ENCODE data around the gene CELSR2. TPM values are rescaled to one million over a fixed set of nuclear protein-coding genes. Genes with fewer than 3 reads are reported as not detected.

CELSR2 gene
- total RNA-seq, 1 donor from 2014 or later: 3.9 TPM

GRCh38 chr1:109261578-109261977 is 12.2 kb downstream of the CELSR2 start:
- no peak for DNase-seq (ENCODE audit: low spot score)
- no peak for ATAC-seq

DNA sequence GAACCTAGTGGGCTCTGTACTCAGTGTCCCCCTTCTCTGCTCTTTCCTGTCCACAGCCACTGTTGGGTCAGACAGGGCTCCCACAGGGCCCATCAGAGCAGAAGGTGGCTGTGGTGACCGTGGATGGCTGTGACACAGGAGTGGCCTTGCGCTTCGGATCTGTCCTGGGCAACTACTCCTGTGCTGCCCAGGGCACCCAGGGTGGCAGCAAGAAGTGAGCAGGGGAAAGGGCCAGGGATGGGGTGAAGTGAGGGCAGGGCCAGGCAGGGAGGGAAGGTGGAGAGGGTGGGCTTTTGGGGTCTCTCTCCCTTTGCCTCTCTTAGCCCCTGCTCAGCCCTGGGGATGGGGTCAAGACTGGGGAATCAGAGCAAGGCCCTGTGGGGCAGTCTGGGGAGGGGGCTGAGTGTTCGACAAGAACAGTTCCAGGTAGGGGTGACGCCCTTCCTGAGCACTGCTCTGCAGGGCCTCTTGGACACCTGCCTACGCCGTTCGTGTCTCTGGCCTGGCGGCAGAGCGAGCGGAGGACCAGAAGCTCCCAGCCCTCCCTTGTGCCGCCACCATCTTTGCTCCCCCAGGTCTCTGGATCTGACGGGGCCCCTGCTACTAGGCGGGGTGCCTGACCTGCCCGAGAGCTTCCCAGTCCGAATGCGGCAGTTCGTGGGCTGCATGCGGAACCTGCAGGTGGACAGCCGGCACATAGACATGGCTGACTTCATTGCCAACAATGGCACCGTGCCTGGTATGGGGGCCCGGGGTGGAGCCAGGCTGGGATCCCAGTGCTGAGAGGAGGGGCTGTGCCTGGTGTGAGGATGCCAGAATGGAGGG is 13.1 kb downstream of the CELSR2 start:
- DNase-seq (ENCODE audit: low spot score): no peak
- no peak for ATAC-seq

DNA sequence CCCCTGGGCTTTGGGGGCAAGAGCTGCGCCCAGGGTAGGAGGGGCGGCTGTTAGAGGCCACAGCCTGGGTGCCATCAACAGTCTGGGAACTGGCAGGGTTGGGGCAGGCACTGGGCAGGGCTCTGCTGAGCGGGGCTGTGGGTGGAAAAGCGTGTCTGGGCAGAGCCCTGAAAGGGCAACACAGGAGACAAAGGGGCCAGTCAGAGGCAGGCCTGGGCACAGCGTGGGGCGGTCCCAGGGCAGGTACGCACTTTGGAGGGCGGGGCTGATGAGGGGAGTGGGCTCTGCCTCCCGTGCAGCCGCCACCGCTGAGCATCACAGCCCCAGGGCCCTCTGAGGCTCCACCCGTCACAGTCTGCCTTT is 13.9 kb downstream of the CELSR2 start:
- ATAC-seq (no peak), DNase-seq (ENCODE audit: low spot score) (no peak)

DNA sequence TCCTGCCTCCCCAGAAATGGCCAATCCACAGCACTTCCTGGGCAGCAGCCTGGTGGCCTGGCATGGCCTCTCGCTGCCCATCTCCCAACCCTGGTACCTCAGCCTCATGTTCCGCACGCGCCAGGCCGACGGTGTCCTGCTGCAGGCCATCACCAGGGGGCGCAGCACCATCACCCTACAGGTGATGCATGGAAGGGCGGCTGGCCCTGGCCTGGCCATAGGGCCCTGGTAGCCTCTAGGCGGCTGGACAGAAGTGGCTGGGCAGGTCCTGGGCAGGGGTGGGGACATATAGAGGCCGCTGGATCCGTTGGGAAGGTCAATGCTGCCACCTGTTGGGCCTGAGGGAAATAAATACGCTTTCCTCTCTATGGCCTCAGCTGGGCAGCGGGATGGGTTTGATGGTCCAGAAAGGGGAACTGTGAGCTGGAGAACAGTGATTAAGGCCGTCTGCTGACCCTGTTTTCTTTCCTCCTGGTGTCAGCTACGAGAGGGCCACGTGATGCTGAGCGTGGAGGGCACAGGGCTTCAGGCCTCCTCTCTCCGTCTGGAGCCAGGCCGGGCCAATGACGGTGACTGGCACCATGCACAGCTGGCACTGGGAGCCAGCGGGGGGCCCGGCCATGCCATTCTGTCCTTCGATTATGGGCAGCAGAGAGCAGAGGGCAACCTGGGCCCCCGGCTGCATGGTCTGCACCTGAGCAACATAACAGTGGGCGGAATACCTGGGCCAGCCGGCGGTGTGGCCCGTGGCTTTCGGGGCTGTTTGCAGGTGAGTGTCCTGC is 14.4 kb downstream of the CELSR2 start:
- DNase-seq (ENCODE audit: low spot score) (peak; percentile 93), ATAC-seq (peak; percentile 99)

DNA sequence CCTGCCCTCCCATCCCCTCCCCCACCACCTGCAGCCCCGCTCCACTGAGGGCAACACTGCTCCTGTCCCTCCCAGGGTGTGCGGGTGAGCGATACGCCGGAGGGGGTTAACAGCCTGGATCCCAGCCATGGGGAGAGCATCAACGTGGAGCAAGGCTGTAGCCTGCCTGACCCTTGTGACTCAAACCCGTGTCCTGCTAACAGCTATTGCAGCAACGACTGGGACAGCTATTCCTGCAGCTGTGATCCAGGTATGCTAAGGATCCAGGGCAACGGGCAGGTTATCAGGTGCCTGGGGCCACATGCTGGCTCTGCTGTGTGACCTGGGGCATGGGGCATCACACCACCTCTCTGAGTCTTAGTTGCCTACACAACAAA is 15.0 kb downstream of the CELSR2 start:
- DNase-seq (ENCODE audit: low spot score) (no peak), ATAC-seq (no peak)

GRCh38 chr1:109265016-109265415 is 15.7 kb downstream of the CELSR2 start:
- ATAC-seq (no peak), DNase-seq (ENCODE audit: low spot score) (no peak)

GRCh38 chr1:109265741-109266330 is 16.5 kb downstream of the CELSR2 start:
- ATAC-seq (no peak), DNase-seq (ENCODE audit: low spot score) (no peak)

DNA sequence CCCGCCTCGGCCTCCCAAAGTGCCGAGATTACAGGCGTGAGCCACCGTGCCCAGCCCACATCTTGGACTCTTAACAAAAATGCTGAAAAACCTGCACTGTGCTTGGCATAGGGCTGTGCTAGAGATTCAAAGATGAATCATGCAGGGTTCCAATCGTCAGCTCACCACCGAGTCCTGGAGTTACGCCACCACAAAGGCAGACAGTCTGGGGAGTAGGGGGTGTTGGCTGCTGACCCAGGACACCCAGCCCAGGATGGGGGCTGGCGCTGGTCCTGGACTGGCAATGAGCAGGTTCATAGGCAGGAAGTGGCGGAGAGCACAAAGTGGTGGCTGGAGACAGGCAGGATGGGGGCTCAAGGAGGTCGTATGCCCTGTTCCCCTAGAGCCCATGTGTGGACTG is 17.6 kb downstream of the CELSR2 start:
- ATAC-seq (no peak), DNase-seq (ENCODE audit: low spot score) (no peak)

- no peak for ATAC-seq
- no peak for DNase-seq (ENCODE audit: low spot score)
Observed at GRCh38 chr1:109267743-109268300, 18.5 kb downstream of the CELSR2 start.

DNA sequence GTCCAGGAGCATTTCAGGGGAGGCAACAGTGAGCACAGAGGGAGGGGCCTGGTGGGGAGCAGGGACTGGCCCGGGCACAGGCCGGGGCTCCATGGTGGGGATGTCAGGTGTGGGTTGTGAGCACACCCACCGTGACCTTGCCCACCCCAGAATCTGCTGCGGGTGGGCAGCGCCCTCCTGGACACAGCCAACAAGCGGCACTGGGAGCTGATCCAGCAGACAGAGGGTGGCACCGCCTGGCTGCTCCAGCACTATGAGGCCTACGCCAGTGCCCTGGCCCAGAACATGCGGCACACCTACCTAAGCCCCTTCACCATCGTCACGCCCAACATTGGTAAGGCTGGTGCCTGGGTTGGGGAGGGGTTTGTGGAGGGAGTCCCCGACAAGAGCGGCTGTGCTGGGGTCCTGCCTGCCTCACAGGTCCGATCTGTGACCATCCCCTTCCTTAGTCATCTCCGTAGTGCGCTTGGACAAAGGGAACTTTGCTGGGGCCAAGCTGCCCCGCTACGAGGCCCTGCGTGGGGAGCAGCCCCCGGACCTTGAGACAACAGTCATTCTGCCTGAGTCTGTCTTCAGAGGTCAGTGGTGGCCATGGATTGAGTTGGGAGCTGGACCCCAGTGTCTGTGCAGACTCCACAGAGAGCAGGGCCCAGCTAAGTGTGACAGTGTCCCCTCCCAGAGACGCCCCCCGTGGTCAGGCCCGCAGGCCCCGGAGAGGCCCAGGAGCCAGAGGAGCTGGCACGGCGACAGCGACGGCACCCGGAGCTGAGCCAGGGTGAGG is 19.3 kb downstream of the CELSR2 start:
- no peak for ATAC-seq
- no peak for DNase-seq (ENCODE audit: low spot score)

DNA sequence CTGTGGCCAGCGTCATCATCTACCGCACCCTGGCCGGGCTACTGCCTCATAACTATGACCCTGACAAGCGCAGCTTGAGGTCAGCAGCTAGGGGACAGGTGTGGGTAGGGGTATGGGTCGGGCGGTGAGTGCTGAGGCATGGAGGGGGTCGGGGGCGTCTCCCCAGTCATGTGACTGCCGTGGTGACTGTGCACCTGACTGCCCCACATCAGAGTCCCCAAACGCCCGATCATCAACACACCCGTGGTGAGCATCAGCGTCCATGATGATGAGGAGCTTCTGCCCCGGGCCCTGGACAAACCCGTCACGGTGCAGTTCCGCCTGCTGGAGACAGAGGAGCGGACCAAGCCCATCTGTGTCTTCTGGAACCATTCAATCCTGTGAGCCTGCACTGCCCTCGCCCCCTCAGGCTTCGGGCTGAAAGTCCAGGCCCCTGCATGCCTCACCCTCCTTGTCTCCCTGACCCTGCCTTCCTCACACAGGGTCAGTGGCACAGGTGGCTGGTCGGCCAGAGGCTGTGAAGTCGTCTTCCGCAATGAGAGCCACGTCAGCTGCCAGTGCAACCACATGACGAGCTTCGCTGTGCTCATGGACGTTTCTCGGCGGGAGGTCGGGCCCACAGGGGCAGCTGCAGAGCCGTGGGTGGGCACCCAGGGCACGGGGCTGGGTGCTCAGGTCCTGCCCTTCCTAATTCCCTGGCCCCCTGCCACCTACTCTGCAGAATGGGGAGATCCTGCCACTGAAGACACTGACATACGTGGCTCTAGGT is 20.1 kb downstream of the CELSR2 start:
- ATAC-seq: no peak
- no peak for DNase-seq (ENCODE audit: low spot score)

DNA sequence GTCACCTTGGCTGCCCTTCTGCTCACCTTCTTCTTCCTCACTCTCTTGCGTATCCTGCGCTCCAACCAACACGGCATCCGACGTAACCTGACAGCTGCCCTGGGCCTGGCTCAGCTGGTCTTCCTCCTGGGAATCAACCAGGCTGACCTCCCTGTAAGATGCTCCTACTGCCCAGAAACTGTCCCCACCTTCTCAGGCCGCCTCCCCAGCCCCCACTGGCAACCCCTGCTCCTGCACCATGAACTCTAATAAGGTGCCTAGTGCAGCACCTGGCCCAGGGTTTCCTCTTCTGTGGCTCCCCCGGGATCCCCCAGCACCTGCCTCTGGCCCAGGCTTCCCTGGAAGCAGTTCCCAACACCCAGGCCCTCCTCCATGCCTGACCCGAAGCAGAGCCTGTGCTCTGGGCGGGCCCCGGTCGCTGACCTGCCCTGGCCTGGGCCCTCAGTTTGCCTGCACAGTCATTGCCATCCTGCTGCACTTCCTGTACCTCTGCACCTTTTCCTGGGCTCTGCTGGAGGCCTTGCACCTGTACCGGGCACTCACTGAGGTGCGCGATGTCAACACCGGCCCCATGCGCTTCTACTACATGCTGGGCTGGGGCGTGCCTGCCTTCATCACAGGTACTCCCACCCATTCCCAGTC is 20.8 kb downstream of the CELSR2 start:
- ATAC-seq (peak; percentile 43), DNase-seq (ENCODE audit: low spot score) (no peak)

GRCh38 chr1:109270623-109271317 is 21.4 kb downstream of the CELSR2 start:
- no peak for DNase-seq (ENCODE audit: low spot score)
- ATAC-seq: no peak

- no peak for ATAC-seq
- DNase-seq (ENCODE audit: low spot score): no peak
Observed at GRCh38 chr1:109271458-109271857, 22.1 kb downstream of the CELSR2 start.

DNA sequence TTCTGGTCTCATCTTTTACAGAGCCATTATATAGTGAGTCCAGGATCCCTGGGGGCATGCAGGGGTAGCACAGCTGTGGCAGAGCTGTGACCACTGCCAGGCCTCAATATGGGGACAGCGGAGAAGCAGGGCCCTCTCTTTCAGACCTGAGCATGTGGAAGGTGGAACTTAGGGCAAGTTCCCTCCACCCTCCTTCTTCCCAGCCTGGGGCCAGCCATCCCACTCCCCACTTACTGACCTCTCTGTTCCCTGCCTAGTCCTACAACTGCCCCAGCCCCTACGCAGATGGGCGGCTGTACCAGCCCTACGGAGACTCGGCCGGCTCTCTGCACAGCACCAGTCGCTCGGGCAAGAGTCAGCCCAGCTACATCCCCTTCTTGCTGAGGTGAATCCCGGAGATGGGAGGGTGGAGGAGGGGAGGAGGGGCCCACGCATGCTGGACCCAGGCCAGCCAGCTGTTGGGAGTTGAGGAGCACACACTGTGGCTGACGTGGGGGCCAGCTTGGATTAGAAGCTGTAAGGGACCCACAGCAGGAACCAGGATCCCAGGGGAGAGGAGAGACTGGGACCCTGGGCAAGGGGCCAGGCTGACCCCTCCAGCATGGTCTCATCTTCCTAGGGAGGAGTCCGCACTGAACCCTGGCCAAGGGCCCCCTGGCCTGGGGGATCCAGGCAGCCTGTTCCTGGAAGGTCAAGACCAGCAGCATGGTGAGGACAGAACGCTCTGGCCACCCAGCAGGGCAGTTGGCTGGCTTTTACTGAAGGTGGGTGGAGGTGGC is 22.9 kb downstream of the CELSR2 start:
- DNase-seq (ENCODE audit: low spot score): no peak

GRCh38 chr1:109272831-109273547 is 23.6 kb downstream of the CELSR2 start:
- ATAC-seq (no peak), DNase-seq (ENCODE audit: low spot score) (no peak)

More for the DNA sequence above, 22.9 kb downstream of the CELSR2 start:
- ATAC-seq: no peak

- ATAC-seq: no peak
- DNase-seq (ENCODE audit: low spot score): no peak
Observed at GRCh38 chr1:109273570-109274288, 24.4 kb downstream of the CELSR2 start.

Measured in left lobe of liver (tissue), 2 donors.